DND-41 (cell line): ENCODE data around the gene PDZD8.

Experiments used
- ATAC-seq: fragments of 200-7000 bp; cut with Tn5 transposase; 3 replicates; pipeline ENCODE4 v1.9.1; 2021; ENCODE audit warnings: low read depth; ENCODE audit not compliant: insufficient read depth
- DNase-seq: peaks from one replicate; pipeline ENCODE4 v3.0.0-alpha.2; 2020
- H2AFZ ChIP-seq: 2 replicates; pipeline ENCODE4 v1.6.0; 2012; ENCODE audit warnings: low read depth, low read length
- H3K27ac ChIP-seq: 2 replicates; pipeline ENCODE4 v1.5.1; 2012; ENCODE audit warnings: low read length, inconsistent platforms
- H3K27me3 ChIP-seq: fragments of 200-600 bp; sonication (generic); 2 replicates; pipeline ENCODE4 v1.6.0; 2012; ENCODE audit warnings: low read length, mild to moderate bottlenecking, inconsistent platforms; ENCODE audit not compliant: insufficient read depth, poor library complexity
- H3K36me3 ChIP-seq: 2 replicates; pipeline ENCODE4 v1.5.1; 2012; ENCODE audit warnings: low read length, inconsistent platforms; ENCODE audit not compliant: insufficient read depth
- H3K4me1 ChIP-seq: 2 replicates; pipeline ENCODE4 v1.5.1; 2012; ENCODE audit warnings: mild to moderate bottlenecking, low read length; ENCODE audit not compliant: insufficient read depth
- H3K4me2 ChIP-seq: 2 replicates; pipeline ENCODE4 v1.6.0; 2012; ENCODE audit warnings: mild to moderate bottlenecking, moderate library complexity, low read length, inconsistent platforms; ENCODE audit not compliant: insufficient read depth
- H3K4me3 ChIP-seq, 2 experiments: fragments of 200-600 bp in 1 of 2; shearing (Covaris generic) in 1 of 2; 2 replicates each; pipeline ENCODE4 v1.5.1; 2012 to 2016; ENCODE audit warnings: inconsistent platforms in 2 of 2, low read length in 2 of 2, mild to moderate bottlenecking in 2 of 2, low read depth in 1 of 2, moderate library complexity in 1 of 2
- H3K79me2 ChIP-seq: 2 replicates; pipeline ENCODE4 v1.6.0; 2012; ENCODE audit warnings: low read length, inconsistent platforms; ENCODE audit not compliant: insufficient read depth
- H3K9ac ChIP-seq: 2 replicates; pipeline ENCODE4 v1.6.0; 2012; ENCODE audit warnings: low read depth, mild to moderate bottlenecking, inconsistent platforms, low read length, moderate library complexity
- H3K9me3 ChIP-seq: 2 replicates; pipeline ENCODE4 v1.5.1; 2012; ENCODE audit warnings: low read length, moderate library complexity, mild to moderate bottlenecking, inconsistent platforms; ENCODE audit not compliant: insufficient read depth, severe bottlenecking
- H4K20me1 ChIP-seq: 2 replicates; pipeline ENCODE4 v1.6.0; 2012; ENCODE audit warnings: low read length; ENCODE audit not compliant: insufficient read depth
- EZH2 ChIP-seq: IDR thresholded peaks from 3 replicates; pipeline ENCODE4 v1.6.1; 2012; ENCODE audit warnings: borderline replicate concordance, low read depth, mild to moderate bottlenecking, moderate library complexity, low read length, inconsistent platforms; ENCODE audit not compliant: severe bottlenecking
- TF ChIP-seq, protein P1 (sequence below): IDR thresholded peaks from 2 replicates; pipeline ENCODE4 v1.5.1; 2012; ENCODE audit warnings: borderline replicate concordance, low read length, moderate library complexity, mild to moderate bottlenecking; ENCODE audit not compliant: poor library complexity, severe bottlenecking; ENCODE audit errors: extremely low read depth

Gene PDZD8

DNA sequence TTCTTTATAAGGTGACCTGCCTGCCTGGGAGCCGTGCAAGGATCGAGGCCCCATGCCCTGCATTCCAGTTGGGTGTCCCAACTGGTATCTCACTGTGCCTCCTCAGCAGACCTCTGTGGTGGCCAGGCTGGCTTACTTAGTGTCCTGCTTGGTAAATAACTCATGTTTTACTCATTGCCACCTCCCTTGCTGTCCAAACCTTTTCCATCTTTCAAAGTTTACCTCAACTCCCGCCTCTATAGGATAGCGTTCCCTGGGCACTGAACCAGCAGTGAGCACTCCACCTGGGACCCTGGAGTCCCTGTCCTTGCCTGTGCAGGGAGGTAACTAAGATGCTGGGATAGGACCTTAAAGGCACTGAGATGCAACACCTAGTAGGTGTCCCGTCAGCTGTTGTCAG is 100.7 kb downstream of the PDZD8 start:
- no peaks in the 10 kb centered on the region for H3K27me3 ChIP-seq
- no peak overlapping the region for H3K9ac ChIP-seq
- no peaks in the 10 kb centered on the region for H3K79me2 ChIP-seq
- H3K27ac ChIP-seq = no peak overlapping the region
- no peaks in the 10 kb centered on the region for H4K20me1 ChIP-seq
- no peaks in the 10 kb centered on the region for H3K4me1 ChIP-seq
- H3K9me3 ChIP-seq = no peaks in the 10 kb centered on the region
- ATAC-seq = no peak; the same call in 2 of the 3 replicates
- peaks cover 3% of the 10 kb centered on the region; the same call in 1 of the 2 replicates for H3K36me3 ChIP-seq
- no peak for TF ChIP-seq EZH2
- TF ChIP-seq, protein P1, sequence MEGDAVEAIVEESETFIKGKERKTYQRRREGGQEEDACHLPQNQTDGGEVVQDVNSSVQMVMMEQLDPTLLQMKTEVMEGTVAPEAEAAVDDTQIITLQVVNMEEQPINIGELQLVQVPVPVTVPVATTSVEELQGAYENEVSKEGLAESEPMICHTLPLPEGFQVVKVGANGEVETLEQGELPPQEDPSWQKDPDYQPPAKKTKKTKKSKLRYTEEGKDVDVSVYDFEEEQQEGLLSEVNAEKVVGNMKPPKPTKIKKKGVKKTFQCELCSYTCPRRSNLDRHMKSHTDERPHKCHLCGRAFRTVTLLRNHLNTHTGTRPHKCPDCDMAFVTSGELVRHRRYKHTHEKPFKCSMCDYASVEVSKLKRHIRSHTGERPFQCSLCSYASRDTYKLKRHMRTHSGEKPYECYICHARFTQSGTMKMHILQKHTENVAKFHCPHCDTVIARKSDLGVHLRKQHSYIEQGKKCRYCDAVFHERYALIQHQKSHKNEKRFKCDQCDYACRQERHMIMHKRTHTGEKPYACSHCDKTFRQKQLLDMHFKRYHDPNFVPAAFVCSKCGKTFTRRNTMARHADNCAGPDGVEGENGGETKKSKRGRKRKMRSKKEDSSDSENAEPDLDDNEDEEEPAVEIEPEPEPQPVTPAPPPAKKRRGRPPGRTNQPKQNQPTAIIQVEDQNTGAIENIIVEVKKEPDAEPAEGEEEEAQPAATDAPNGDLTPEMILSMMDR = no peak
- no peak overlapping the region for H2AFZ ChIP-seq
- no peak overlapping the region for H3K4me3 ChIP-seq
- no peak for DNase-seq
- no peak overlapping the region for H3K4me2 ChIP-seq

DNA sequence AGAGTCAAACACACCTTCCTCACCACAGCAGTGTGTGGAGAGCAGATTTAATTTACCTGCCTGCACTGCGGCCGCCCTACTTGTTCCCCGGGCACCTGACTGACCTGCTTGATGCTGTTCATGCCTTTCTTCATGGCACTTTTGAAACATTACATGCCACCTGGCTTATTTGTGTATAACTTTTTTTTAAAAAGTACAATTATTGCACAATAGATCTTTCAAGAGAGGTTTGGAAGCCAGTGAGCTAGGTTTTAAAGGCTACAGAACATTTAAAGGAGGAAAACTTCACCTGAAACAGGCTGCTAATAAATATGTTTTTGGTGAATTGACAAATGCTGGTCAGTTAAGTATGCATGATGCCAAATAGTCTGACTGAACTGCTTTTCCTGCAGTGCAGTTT is 101.3 kb downstream of the PDZD8 start:
- Histone ChIP-seq H3K79me2 (no peaks in the 10 kb centered on the region), H3K27ac (no peak overlapping the region), H3K4me1 (no peaks in the 10 kb centered on the region), H3K36me3 (peaks cover 3% of the 10 kb centered on the region; the same call in 1 of the 2 replicates), H3K9ac (no peak overlapping the region), H3K4me2 (no peak overlapping the region), H3K4me3 (no peak overlapping the region), H2AFZ (no peak overlapping the region), H3K27me3 (no peaks in the 10 kb centered on the region), H4K20me1 (no peaks in the 10 kb centered on the region), H3K9me3 (no peaks in the 10 kb centered on the region)
- DNase-seq = no peak
- ATAC-seq = no peak
- TF ChIP-seq, protein P1 = no peak
- no peak for TF ChIP-seq EZH2

DNA sequence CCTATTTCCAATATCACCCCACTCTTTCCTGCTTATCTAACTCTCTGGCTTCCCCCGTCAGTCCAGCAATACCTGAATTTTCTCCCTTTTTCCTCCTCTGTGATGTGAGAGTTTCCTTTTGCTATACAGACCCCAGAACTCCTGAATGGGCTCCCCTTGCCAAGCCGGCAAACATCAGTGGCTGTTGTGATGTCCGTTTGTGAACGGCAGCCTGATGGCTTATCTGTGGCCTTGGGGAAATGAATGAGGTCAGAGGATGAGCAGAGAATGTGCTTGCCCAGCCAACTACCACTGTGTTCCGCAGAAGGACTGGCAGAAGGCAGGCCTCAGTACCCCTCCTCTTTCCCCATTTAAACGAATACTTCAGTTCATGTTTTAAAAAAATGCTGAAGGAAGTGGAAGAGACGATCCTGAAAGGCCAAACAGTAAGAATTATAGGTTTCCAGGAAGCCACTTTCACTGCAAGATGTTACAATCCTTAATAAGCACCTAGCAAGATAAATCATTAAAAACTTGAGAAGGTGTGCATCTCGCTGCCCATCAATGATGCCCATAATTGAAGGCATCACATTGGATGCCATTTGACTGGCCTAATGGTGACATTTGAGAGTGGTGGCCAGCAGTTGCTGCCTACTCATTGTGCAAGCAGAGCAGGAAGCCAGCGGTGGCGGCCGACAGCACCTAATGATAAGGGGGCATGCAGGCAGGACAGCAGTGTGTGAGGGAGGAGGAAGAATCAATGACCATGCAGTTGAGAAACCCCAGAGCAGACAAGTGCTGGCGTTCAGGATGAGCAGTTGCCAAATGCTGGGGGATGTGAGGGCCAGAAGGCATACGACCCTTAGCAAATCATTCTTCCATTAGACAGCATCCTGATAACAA is 102.8 kb downstream of the PDZD8 start:
- no peaks in the 10 kb centered on the region for H4K20me1 ChIP-seq
- no peak overlapping the region for H2AFZ ChIP-seq
- H3K27me3 ChIP-seq = no peaks in the 10 kb centered on the region
- ATAC-seq (no peak), DNase-seq (no peak)
- H3K79me2 ChIP-seq = no peaks in the 10 kb centered on the region
- no peak overlapping the region for H3K4me2 ChIP-seq
- H3K4me1 ChIP-seq = no peaks in the 10 kb centered on the region
- H3K4me3 ChIP-seq = no peak overlapping the region
- no peak overlapping the region for H3K9ac ChIP-seq
- H3K36me3 ChIP-seq = peaks cover 3% of the 10 kb centered on the region; the same call in 1 of the 2 replicates
- TF ChIP-seq, protein P1 = no peak
- no peak for TF ChIP-seq EZH2
- H3K9me3 ChIP-seq = no peaks in the 10 kb centered on the region
- H3K27ac ChIP-seq = no peak overlapping the region
